WTC11 (cell line): Measurements from ENCODE around the gene ERC1. TPM values are rescaled to one million over a fixed set of nuclear protein-coding genes. Genes with fewer than 3 reads are reported as not detected.

Source experiments
- ATAC-seq: fragments of 200-7000 bp; cut with Tn5 transposase; 2 replicates; pipeline ENCODE4 v1.10.0; 2021; ENCODE audit warnings: mild to moderate bottlenecking, moderate library complexity
- CTCF ChIA-PET: fragments of 300-600 bp; sonication (Branson Sonifier 250); formaldehyde crosslinking; loops from one replicate; lab custom pipeline; 2021; ENCODE audit warnings: antibody characterized with exemption; lab: Charles Lee
- POLR2A ChIA-PET: fragments of 350-600 bp; sonication (Branson Sonifier 250); formaldehyde crosslinking; loops from one replicate; lab custom pipeline; 2021; ENCODE audit warnings: antibody characterized with exemption; lab: Charles Lee
- DNase-seq: peaks from one replicate; pipeline ENCODE4 v3.0.0; 2021; ENCODE audit warnings: low spot score
- H3K27ac Mint-ChIP-seq: 2 replicates; pipeline ENCODE4 v1.8.0; 2021; ENCODE audit warnings: mixed read lengths
- H3K27me3 Mint-ChIP-seq: 2 replicates; pipeline ENCODE4 v1.8.0; 2021; ENCODE audit warnings: low read depth, mild to moderate bottlenecking, moderate library complexity, mixed read lengths
- H3K36me3 Mint-ChIP-seq: 2 replicates; pipeline ENCODE4 v1.8.0; 2021; ENCODE audit warnings: mixed read lengths
- H3K4me1 Mint-ChIP-seq: 2 replicates; pipeline ENCODE4 v1.8.0; 2022; ENCODE audit warnings: mixed read lengths
- H3K4me3 Mint-ChIP-seq: 2 replicates; pipeline ENCODE4 v1.8.0; 2021; ENCODE audit warnings: mild to moderate bottlenecking, moderate library complexity, mixed read lengths
- H3K9me3 Mint-ChIP-seq: 2 replicates; pipeline ENCODE4 v1.8.0; 2021; ENCODE audit warnings: mixed read lengths
- AFF4 ChIP-seq: sonication (generic); formaldehyde crosslinking; IDR thresholded peaks from 2 replicates; pipeline ENCODE4 v1.8.1; 2023; ENCODE audit warnings: mild to moderate bottlenecking, missing genetic modification reagents, borderline replicate concordance
- CTCF ChIP-seq: fragments of 200-600 bp; IDR thresholded peaks from 2 replicates; pipeline ENCODE4 v1.8.0; 2022; ENCODE audit warnings: antibody characterized with exemption
- E2F4 ChIP-seq: sonication (generic); formaldehyde crosslinking; IDR thresholded peaks from 2 replicates; pipeline ENCODE4 v1.8.1; 2022; ENCODE audit warnings: low read depth, mild to moderate bottlenecking, moderate library complexity, missing genetic modification reagents, borderline replicate concordance
- FOXP1 ChIP-seq: sonication (generic); formaldehyde crosslinking; IDR thresholded peaks from 2 replicates; pipeline ENCODE4 v1.8.0; 2022; ENCODE audit warnings: missing genetic modification reagents, mild to moderate bottlenecking, moderate library complexity, borderline replicate concordance
- GABPB1 ChIP-seq: sonication (generic); formaldehyde crosslinking; IDR thresholded peaks from 2 replicates; pipeline ENCODE4 v1.8.1; 2023; ENCODE audit warnings: mild to moderate bottlenecking, missing genetic modification reagents
- GRHL2 ChIP-seq: fragments of 250-450 bp; sonication (Bioruptor Pico); IDR thresholded peaks from 2 replicates; pipeline ENCODE4 v1.8.0; 2022; ENCODE audit warnings: mild to moderate bottlenecking, moderate library complexity; ENCODE audit not compliant: insufficient replicate concordance, severe bottlenecking
- HMGXB4 ChIP-seq: sonication (generic); formaldehyde crosslinking; IDR thresholded peaks from 2 replicates; pipeline ENCODE4 v1.8.1; 2023; ENCODE audit warnings: mild to moderate bottlenecking, moderate library complexity, missing genetic modification reagents
- NFATC4 ChIP-seq: fragments of 250-450 bp; sonication (Bioruptor Pico); IDR thresholded peaks from 2 replicates; pipeline ENCODE4 v1.9.0; 2021; ENCODE audit warnings: mild to moderate bottlenecking
- NFE2L1 ChIP-seq: sonication (generic); formaldehyde crosslinking; IDR thresholded peaks from 2 replicates; pipeline ENCODE4 v1.8.1; 2023; ENCODE audit warnings: missing genetic modification reagents
- NFYB ChIP-seq: sonication (generic); formaldehyde crosslinking; conservative IDR thresholded peaks from 2 replicates; pipeline ENCODE4 v1.8.0; 2022; ENCODE audit warnings: low read depth, missing genetic modification reagents
- PREB ChIP-seq: sonication (generic); formaldehyde crosslinking; IDR thresholded peaks from 2 replicates; pipeline ENCODE4 v1.8.1; 2022; ENCODE audit warnings: mild to moderate bottlenecking, missing genetic modification reagents, moderate library complexity, borderline replicate concordance
- SOX15 ChIP-seq: fragments of 250-450 bp; sonication (Bioruptor Pico); IDR thresholded peaks from 2 replicates; pipeline ENCODE4 v1.9.0; 2021; ENCODE audit warnings: mild to moderate bottlenecking
- USF2 ChIP-seq: sonication (generic); formaldehyde crosslinking; IDR thresholded peaks from 2 replicates; pipeline ENCODE4 v1.8.1; 2023; ENCODE audit warnings: mild to moderate bottlenecking, missing genetic modification reagents, moderate library complexity
- ZNF219 ChIP-seq: sonication (generic); formaldehyde crosslinking; IDR thresholded peaks from 2 replicates; pipeline ENCODE4 v1.8.0; 2023; ENCODE audit warnings: missing genetic modification reagents, mild to moderate bottlenecking, borderline replicate concordance
- total RNA-seq: library from RNA; stranded (reverse); gene quantifications from 3 replicates; pipeline ENCODE4 v1.2.3, GENCODE V29; 2021
- TF ChIP-seq, protein P1 (sequence below): sonication (generic); formaldehyde crosslinking; IDR thresholded peaks from 2 replicates; pipeline ENCODE4 v1.8.0; 2022; ENCODE audit warnings: mild to moderate bottlenecking, missing genetic modification reagents
- TF ChIP-seq, protein P2 (sequence below): fragments of 250-450 bp; sonication (Bioruptor Pico); IDR thresholded peaks from 2 replicates; pipeline ENCODE4 v1.8.0; 2021; ENCODE audit warnings: mild to moderate bottlenecking

ERC1 gene
- total RNA-seq, 1 experiment from 2014 or later: 47.5 TPM

DNA sequence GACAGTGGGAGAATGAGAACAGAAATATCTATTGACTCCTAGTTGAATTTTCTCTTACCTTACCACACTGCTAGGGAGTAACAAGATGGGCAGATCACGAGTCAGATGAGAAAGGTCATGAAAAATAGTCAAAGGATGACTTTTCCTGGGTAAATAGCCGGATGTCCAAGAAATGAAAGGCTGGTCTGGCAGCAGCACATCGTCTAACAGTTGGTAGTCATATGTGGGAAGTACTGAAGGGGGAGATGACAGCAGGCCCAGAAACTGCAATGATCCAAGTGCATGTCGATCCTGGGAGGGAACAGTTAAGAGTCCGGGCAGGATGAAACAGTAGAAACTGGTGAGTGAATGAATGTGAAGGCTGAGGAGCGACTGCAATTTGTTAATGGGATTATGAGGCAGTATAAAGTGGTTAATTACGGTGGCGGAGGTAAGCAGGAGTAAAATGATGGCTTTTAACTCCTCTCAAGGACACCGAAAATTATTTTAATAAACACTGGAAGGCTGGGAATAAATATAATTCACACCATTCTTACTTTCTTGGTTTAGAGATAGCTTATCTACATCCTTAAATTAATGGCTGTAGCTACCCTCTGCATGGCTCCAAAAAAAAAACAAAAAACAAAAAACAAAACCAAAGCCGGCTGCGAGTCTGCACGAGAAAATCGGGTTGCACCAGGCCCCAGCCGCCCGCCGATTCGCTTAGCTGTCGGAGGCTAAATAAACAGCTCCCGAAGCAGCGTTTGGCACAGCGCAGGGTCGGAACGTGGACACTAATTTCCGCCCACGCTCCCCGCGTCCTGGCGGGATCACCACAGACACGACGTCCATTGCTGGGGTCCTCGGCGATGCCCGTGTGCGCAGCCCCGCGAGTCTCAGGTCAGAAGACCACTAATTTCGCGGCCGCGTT lies 1.0 kb upstream of the ERC1 start:
- Mint-ChIP-seq H3K27ac (peak overlapping the region; percentile 35), H3K4me1 (peaks cover 26% of the 10 kb centered on the region), H3K4me3 (peak overlapping the region; percentile 69), H3K27me3 (no peaks in the 10 kb centered on the region), H3K36me3 (no peaks in the 10 kb centered on the region), H3K9me3 (no peaks in the 10 kb centered on the region)
- DNase-seq: peak; percentile 50
- CTCF ChIA-PET: interaction anchor here (0.7 to 3.9 kb wide), 4 partner anchors 40 to 239 kb away, joined by 5 to 27 read pairs (median 11); partner anchors contain the start of gene RAD52
- POLR2A ChIA-PET: interaction anchor here (0.6 to 2.9 kb wide), 3 partner anchors 27 to 41 kb away, joined by 3 to 10 read pairs (median 9); partner anchors contain the start of gene RAD52
- ATAC-seq: peak; percentile 29
- TF ChIP-seq, protein P1, sequence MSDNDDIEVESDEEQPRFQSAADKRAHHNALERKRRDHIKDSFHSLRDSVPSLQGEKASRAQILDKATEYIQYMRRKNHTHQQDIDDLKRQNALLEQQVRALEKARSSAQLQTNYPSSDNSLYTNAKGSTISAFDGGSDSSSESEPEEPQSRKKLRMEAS (CRISPR knock-in tag): peak; percentile 60
- TF ChIP-seq NFE2L1 (CRISPR knock-in tag) (no peak), PREB (CRISPR knock-in tag) (0 out of 2 replicates have a peak, but pooled peaks have one; percentile 29), FOXP1 (0 out of 2 replicates have a peak, but pooled peaks have one; percentile 90), E2F4 (CRISPR knock-in tag) (no peak), NFATC4 (no peak), ZNF219 (CRISPR knock-in tag) (peak; percentile 9; the same call in 1 of the 2 replicates)
- TF ChIP-seq, all 79 proteins: peak for 4

GRCh38 chr12:991350-992333 lies 619 bp downstream of the ERC1 start:
- H3K4me3 Mint-ChIP-seq: peak overlapping the region; percentile 88
- H3K4me1 Mint-ChIP-seq: peaks cover 26% of the 10 kb centered on the region
- H3K27ac Mint-ChIP-seq: peak overlapping the region; percentile 83
- H3K36me3 Mint-ChIP-seq: no peaks in the 10 kb centered on the region
- ATAC-seq (peak; percentile 65), DNase-seq (peak; percentile 68)
- H3K27me3 Mint-ChIP-seq: no peaks in the 10 kb centered on the region
- ChIA-PET CTCF (interaction anchor here (1.0 to 3.9 kb wide), 5 partner anchors 42 to 415 kb away, joined by 5 to 27 read pairs (median 5); partner anchors contain the start of gene RAD52), POLR2A (interaction anchor here (0.6 to 2.9 kb wide), 3 partner anchors 42 to 791 kb away, joined by 3 to 10 read pairs (median 8); partner anchors contain the start of gene RAD52)
- H3K9me3 Mint-ChIP-seq: no peaks in the 10 kb centered on the region
- TF ChIP-seq HMGXB4 (CRISPR knock-in tag) (0 out of 2 replicates have a peak, but pooled peaks have one; percentile 36), SOX15 (no peak), USF2 (CRISPR knock-in tag) (no peak), GABPB1 (no peak), CTCF (no peak), NFYB (CRISPR knock-in tag) (no peak), AFF4 (no peak), GRHL2 (CRISPR knock-in tag) (no peak)
- TF ChIP-seq, protein P2, sequence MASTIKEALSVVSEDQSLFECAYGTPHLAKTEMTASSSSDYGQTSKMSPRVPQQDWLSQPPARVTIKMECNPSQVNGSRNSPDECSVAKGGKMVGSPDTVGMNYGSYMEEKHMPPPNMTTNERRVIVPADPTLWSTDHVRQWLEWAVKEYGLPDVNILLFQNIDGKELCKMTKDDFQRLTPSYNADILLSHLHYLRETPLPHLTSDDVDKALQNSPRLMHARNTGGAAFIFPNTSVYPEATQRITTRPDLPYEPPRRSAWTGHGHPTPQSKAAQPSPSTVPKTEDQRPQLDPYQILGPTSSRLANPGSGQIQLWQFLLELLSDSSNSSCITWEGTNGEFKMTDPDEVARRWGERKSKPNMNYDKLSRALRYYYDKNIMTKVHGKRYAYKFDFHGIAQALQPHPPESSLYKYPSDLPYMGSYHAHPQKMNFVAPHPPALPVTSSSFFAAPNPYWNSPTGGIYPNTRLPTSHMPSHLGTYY: no peak
